GM12878 (cell line): ENCODE results near the gene TNFRSF9. TPM values are rescaled to one million over a fixed set of nuclear protein-coding genes. Genes with fewer than 3 reads are reported as not detected.

Experiments used
- ATAC-seq: fragments of 200-7000 bp; cut with Tn5 transposase; 3 replicates; pipeline ENCODE4 v1.9.1; 2020; ENCODE audit warnings: mild to moderate bottlenecking, moderate library complexity
- BruUV-seq: library from RNA; stranded (reverse); fragments of 400-500 nt; replicated peaks from 2 replicates; lab custom pipeline; 2021; lab: Mats Ljungman, UMichigan
- CTCF ChIA-PET: fragments of 300-600 bp; sonication (Branson Sonifier 250); formaldehyde crosslinking; extraction: SDS; loops from one replicate; lab custom pipeline; 2021; ENCODE audit warnings: inconsistent platforms; lab: Yijun Ruan, JAX
- POLR2A ChIA-PET: fragments of 350-600 bp; formaldehyde crosslinking; extraction: SDS; loops from one replicate; lab custom pipeline; 2021; ENCODE audit warnings: inconsistent platforms; lab: Charles Lee
- RAD21 ChIA-PET: fragments of 300-600 bp; sonication (Branson Sonifier 250); formaldehyde crosslinking; loops from one replicate; lab custom pipeline; 2023; ENCODE audit warnings: antibody characterized with exemption; ENCODE audit not compliant: unreplicated experiment; lab: Charles Lee
- SMC1A ChIA-PET: fragments of 300-600 bp; sonication (Branson Sonifier 250); formaldehyde crosslinking; loops from one replicate; lab custom pipeline; 2023; ENCODE audit not compliant: unreplicated experiment, uncharacterized antibody; lab: Charles Lee
- DNase-seq: peaks from one replicate; pipeline ENCODE4 v3.0.0-alpha.2; 2011; ENCODE audit warnings: low read depth, low spot score
- FAIRE-seq: peaks from 3 replicates; lab custom pipeline; 2011; peaks lifted over from hg19 to GRCh38; lab: Jason Lieb, UNC
- H2AFZ ChIP-seq: 2 replicates; pipeline ENCODE4 v1.6.0; 2011; ENCODE audit warnings: low read depth, low read length, control low read depth; ENCODE audit not compliant: control insufficient read depth
- H3K27ac ChIP-seq: 2 replicates; pipeline ENCODE4 v1.5.1; 2011; ENCODE audit warnings: control low read depth; ENCODE audit not compliant: control insufficient read depth, insufficient read depth
- H3K27me3 ChIP-seq, 2 experiments: replicated peaks in 1 of 2; 2 replicates each; pipeline versions ENCODE4 v1.6.0 to v1.6.1; 2011; ENCODE audit warnings: low read length in 1 of 2; ENCODE audit not compliant: control insufficient read depth in 2 of 2, insufficient read depth in 2 of 2
- H3K36me3 ChIP-seq, 2 experiments: 2 replicates each; pipeline ENCODE4 v1.5.1; 2011; ENCODE audit warnings: low read length in 1 of 2; ENCODE audit not compliant: control insufficient read depth in 2 of 2, insufficient read depth in 2 of 2
- H3K4me1 ChIP-seq: 2 replicates; pipeline ENCODE4 v1.6.1; 2011; ENCODE audit warnings: mild to moderate bottlenecking, low read length, moderate library complexity, mixed read lengths; ENCODE audit not compliant: control insufficient read depth, insufficient read depth
- H3K4me2 ChIP-seq: 2 replicates; pipeline ENCODE4 v1.6.0; 2011; ENCODE audit warnings: control low read depth; ENCODE audit not compliant: control insufficient read depth, insufficient read depth
- H3K4me3 ChIP-seq: fragments of 200-600 bp; sonication (generic); 2 replicates; pipeline ENCODE4 v1.5.1; 2016
- H3K79me2 ChIP-seq: 2 replicates; pipeline ENCODE4 v1.6.0; 2011; ENCODE audit warnings: low read length; ENCODE audit not compliant: control insufficient read depth, insufficient read depth
- H3K9ac ChIP-seq: 2 replicates; pipeline ENCODE4 v1.8.0; 2011; ENCODE audit warnings: low read length, control low read depth, mixed read lengths; ENCODE audit not compliant: control insufficient read depth, insufficient read depth
- H3K9me3 ChIP-seq: replicated peaks from 3 replicates; pipeline ENCODE4 v1.5.1; 2011; ENCODE audit warnings: mild to moderate bottlenecking, low read length; ENCODE audit not compliant: control insufficient read depth, insufficient read depth
- H4K20me1 ChIP-seq: 2 replicates; pipeline ENCODE4 v1.6.0; 2011; ENCODE audit not compliant: control insufficient read depth, insufficient read depth
- BACH1 ChIP-seq: fragments of 450-650 bp; IDR thresholded peaks from 2 replicates; pipeline ENCODE4 v1.6.1; 2017; ENCODE audit warnings: mild to moderate bottlenecking, borderline replicate concordance
- CREB1 ChIP-seq: IDR thresholded peaks from 2 replicates; pipeline ENCODE4 v1.6.1; 2012; ENCODE audit warnings: low read depth, mild to moderate bottlenecking, inconsistent platforms
- EP300 ChIP-seq, 2 experiments: fragments of 150-350 bp in 1 of 2; IDR thresholded peaks; 2 replicates each; pipeline ENCODE4 v1.6.1; 2011 to 2012; ENCODE audit warnings: low read depth in 2 of 2, low read length in 2 of 2, borderline replicate concordance in 1 of 2, improper control_type of control experiment in 1 of 2, inconsistent platforms in 1 of 2; ENCODE audit not compliant: control insufficient read depth in 1 of 2
- IKZF1 ChIP-seq: fragments of 450-650 bp; conservative IDR thresholded peaks from 2 replicates; pipeline ENCODE4 v1.6.1; 2017; ENCODE audit warnings: antibody characterized with exemption, mild to moderate bottlenecking
- IKZF2 ChIP-seq, 2 experiments: fragments of 450-650 bp; IDR thresholded peaks; 2 replicates each; pipeline ENCODE4 v1.6.1; 2017; ENCODE audit warnings: mild to moderate bottlenecking in 2 of 2, moderate library complexity in 2 of 2
- JUNB ChIP-seq: IDR thresholded peaks from 2 replicates; pipeline ENCODE4 v1.6.1; 2016; ENCODE audit warnings: antibody characterized with exemption, mild to moderate bottlenecking
- MLLT1 ChIP-seq: fragments of 450-650 bp; IDR thresholded peaks from 2 replicates; pipeline ENCODE4 v1.6.1; 2016; ENCODE audit warnings: mild to moderate bottlenecking
- MYB ChIP-seq: fragments of 150-350 bp; IDR thresholded peaks from 2 replicates; pipeline ENCODE4 v1.6.1; 2014; ENCODE audit warnings: mild to moderate bottlenecking, low read depth, low read length, borderline replicate concordance
- NBN ChIP-seq: fragments of 450-650 bp; IDR thresholded peaks from 2 replicates; pipeline ENCODE4 v1.6.1; 2016
- SIN3A ChIP-seq: IDR thresholded peaks from 2 replicates; pipeline ENCODE4 v1.6.1; 2012; ENCODE audit warnings: low read depth, low read length, improper control_type of control experiment
- STAT1 ChIP-seq: fragments of 450-650 bp; conservative IDR thresholded peaks from 2 replicates; pipeline ENCODE4 v1.6.1; 2014; ENCODE audit warnings: antibody characterized with exemption, mild to moderate bottlenecking
- STAT3 ChIP-seq: IDR thresholded peaks from 2 replicates; pipeline ENCODE4 v1.6.1; 2011; ENCODE audit warnings: low read depth, low read length, improper control_type of control experiment
- ZBTB11 ChIP-seq: fragments of 450-650 bp; formaldehyde crosslinking; IDR thresholded peaks from 2 replicates; pipeline ENCODE4 v1.5.0; 2022; ENCODE audit warnings: mild to moderate bottlenecking, missing genetic modification characterization
- WGBS: methylation state at CpG from one replicate; pipeline ENCODE4 v1.1.6; 2016; ENCODE audit warnings: low lambda C conversion rate; ENCODE audit not compliant: insufficient replicate concordance, insufficient coverage; ENCODE audit errors: missing lambda C conversion rate; 5-methylcytosine and 5-hydroxymethylcytosine counted together
- in situ Hi-C: fragments of 300-500 bp; cut with MboI; formaldehyde crosslinking; loops from 9 replicates; pipeline ENCODE4 v1.14.3; 2018; ENCODE audit warnings: mixed read lengths
- intact Hi-C: fragments of 100-400 bp; cut with micrococcal nuclease; formaldehyde crosslinking; loops from one replicate; pipeline ENCODE4 v1.14.2; 2022; ENCODE audit not compliant: unreplicated experiment
- polyA plus RNA-seq, 11 experiments: library from polyadenylated mRNA; depleted of rRNA in 4 of 11; unstranded in 6 of 11; stranded (reverse) in 5 of 11; fragments of >200 nt; fragmentation: Nextera tagmentation in 4 of 11; fragmentation: Illumina TruSeq in 1 of 11; extraction: Ambion mirVana in 4 of 11; extraction: Trizol in 1 of 11; gene quantifications; 1 replicate in 1 of 11; 2 replicates in 10 of 11; pipeline versions ENCODE4 v1.2.1 to v1.2.3, GENCODE V29; 2011 to 2016; ENCODE audit warnings: inconsistent platforms in 2 of 11, missing spikeins in 2 of 11, low read depth in 1 of 11
- total RNA-seq, 4 experiments: library from RNA; depleted of rRNA in 3 of 4; stranded (reverse); fragments of >200 nt in 3 of 4; fragmentation: Illumina TruSeq in 1 of 4; extraction: Trizol in 1 of 4; gene quantifications; 2 replicates each; pipeline versions ENCODE4 v1.2.1 to v1.2.3, GENCODE V29; 2013 to 2021
- TF ChIP-seq, protein P1 (sequence below): fragments of 450-650 bp; formaldehyde crosslinking; IDR thresholded peaks from 2 replicates; pipeline ENCODE4 v1.4.0; 2020; ENCODE audit warnings: mild to moderate bottlenecking, moderate library complexity

The TNFRSF9 gene
- total and polyA plus RNA-seq, 10 of the 15 experiments (the other 5 are each of a cell fraction or from before 2014, with no cell fraction given): 2.0 to 25.6 (median 5.8) TPM

GRCh38 chr1:7912743-7913557, 27.7 kb downstream of the TNFRSF9 start:
- WGBS: 21% methylated on average over 18 of the region's 18 CpGs
- in situ Hi-C loops: no loop called here

More at GRCh38 chr1:7912743-7913557, 27.7 kb downstream of the TNFRSF9 start:
- FAIRE-seq (no peak), DNase-seq (no peak), ATAC-seq (no peak)
- no peak overlapping the region for H3K4me2 ChIP-seq
- no peaks in the 10 kb centered on the region for H3K4me1 ChIP-seq
- TF ChIP-seq, protein P1, sequence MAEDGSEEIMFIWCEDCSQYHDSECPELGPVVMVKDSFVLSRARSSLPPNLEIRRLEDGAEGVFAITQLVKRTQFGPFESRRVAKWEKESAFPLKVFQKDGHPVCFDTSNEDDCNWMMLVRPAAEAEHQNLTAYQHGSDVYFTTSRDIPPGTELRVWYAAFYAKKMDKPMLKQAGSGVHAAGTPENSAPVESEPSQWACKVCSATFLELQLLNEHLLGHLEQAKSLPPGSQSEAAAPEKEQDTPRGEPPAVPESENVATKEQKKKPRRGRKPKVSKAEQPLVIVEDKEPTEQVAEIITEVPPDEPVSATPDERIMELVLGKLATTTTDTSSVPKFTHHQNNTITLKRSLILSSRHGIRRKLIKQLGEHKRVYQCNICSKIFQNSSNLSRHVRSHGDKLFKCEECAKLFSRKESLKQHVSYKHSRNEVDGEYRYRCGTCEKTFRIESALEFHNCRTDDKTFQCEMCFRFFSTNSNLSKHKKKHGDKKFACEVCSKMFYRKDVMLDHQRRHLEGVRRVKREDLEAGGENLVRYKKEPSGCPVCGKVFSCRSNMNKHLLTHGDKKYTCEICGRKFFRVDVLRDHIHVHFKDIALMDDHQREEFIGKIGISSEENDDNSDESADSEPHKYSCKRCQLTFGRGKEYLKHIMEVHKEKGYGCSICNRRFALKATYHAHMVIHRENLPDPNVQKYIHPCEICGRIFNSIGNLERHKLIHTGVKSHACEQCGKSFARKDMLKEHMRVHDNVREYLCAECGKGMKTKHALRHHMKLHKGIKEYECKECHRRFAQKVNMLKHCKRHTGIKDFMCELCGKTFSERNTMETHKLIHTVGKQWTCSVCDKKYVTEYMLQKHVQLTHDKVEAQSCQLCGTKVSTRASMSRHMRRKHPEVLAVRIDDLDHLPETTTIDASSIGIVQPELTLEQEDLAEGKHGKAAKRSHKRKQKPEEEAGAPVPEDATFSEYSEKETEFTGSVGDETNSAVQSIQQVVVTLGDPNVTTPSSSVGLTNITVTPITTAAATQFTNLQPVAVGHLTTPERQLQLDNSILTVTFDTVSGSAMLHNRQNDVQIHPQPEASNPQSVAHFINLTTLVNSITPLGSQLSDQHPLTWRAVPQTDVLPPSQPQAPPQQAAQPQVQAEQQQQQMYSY (CRISPR knock-in tag): no peak
- no peak for TF ChIP-seq IKZF2 (IDR thresholded peaks at IDR 0.05)
- TF ChIP-seq ZBTB11 (CRISPR knock-in tag): no peak
- no peak for TF ChIP-seq MLLT1
- TF ChIP-seq SIN3A: no peak
- TF ChIP-seq NBN: no peak
- TF ChIP-seq CREB1: no peak
- TF ChIP-seq STAT1: no peak
- no peak for TF ChIP-seq BACH1
- no peak for TF ChIP-seq EP300 (IDR thresholded peaks at IDR 0.05; ENCODE audit: borderline replicate concordance in 1 of 2, control insufficient read depth in 1 of 2, low read depth in 2 of 2, low read length in 2 of 2)
- TF ChIP-seq IKZF1: no peak
- TF ChIP-seq STAT3: no peak
- no peak for TF ChIP-seq MYB
- no peak for TF ChIP-seq JUNB
- H4K20me1 ChIP-seq: no peaks in the 10 kb centered on the region
- POLR2A ChIA-PET: no interaction called here
- SMC1A ChIA-PET: interaction anchor here (0.6 kb wide), 1 partner anchor 12 kb away, joined by 3 read pairs; no protein-coding TSS in a partner anchor
- H3K9me3 ChIP-seq: no peaks in the 10 kb centered on the region
- RAD21 ChIA-PET: no interaction called here
- no peaks in the 10 kb centered on the region for H3K36me3 ChIP-seq
- H3K4me3 ChIP-seq: no peak overlapping the region
- H3K27me3 ChIP-seq: no peaks in the 10 kb centered on the region
- BruUV-seq: no TSS peak
- no peaks in the 10 kb centered on the region for H3K79me2 ChIP-seq
- CTCF ChIA-PET: interaction anchor here (0.8 to 2.2 kb wide), 3 partner anchors 9 to 245 kb away, joined by 3 to 9 read pairs (median 5); no protein-coding TSS in a partner anchor
- no peak overlapping the region for H2AFZ ChIP-seq
- H3K9ac ChIP-seq: no peak overlapping the region
- no peak overlapping the region for H3K27ac ChIP-seq
- intact Hi-C loops: no loop called here
